Adrenal gland (tissue), 12 donors: ENCODE data around the gene CLIC6. TPM values are rescaled to one million over a fixed set of nuclear protein-coding genes. Genes with fewer than 3 reads are reported as not detected.

Source experiments
- DNase-seq, 7 donors: peaks; one replicate each; pipeline ENCODE4 v3.0.0-alpha.2; 2019 to 2020
- H3K27ac ChIP-seq, 5 donors: fragments of 200-600 bp; sonication (generic) in 4 of 5; 1 replicate in 3 of 5; 2 replicates in 2 of 5; pipeline versions ENCODE4 v1.5.1 to v1.8.0; 2016 to 2020; ENCODE audit warnings: mild to moderate bottlenecking in 1 of 5
- H3K27me3 ChIP-seq: fragments of 200-600 bp; 2 replicates; pipeline ENCODE4 v1.8.0; 2021
- H3K36me3 ChIP-seq, 2 donors: fragments of 200-600 bp; replicated peaks in 1 of 2; 1 replicate in 1 of 2; 2 replicates in 1 of 2; pipeline versions ENCODE4 v1.5.1 to v1.8.0; 2018 to 2022
- H3K4me1 ChIP-seq, 2 donors: fragments of 200-600 bp; replicated peaks in 1 of 2; 1 replicate in 1 of 2; 2 replicates in 1 of 2; pipeline versions ENCODE4 v1.5.1 to v1.8.0; 2018 to 2021
- H3K4me3 ChIP-seq, 4 donors: fragments of 200-600 bp; sonication (generic) in 3 of 4; one replicate each; pipeline ENCODE4 v1.5.1; 2016 to 2018
- H3K9me3 ChIP-seq, 3 donors: fragments of 200-600 bp; sonication (generic) in 1 of 3; replicated peaks in 1 of 3; 1 replicate in 2 of 3; 2 replicates in 1 of 3; pipeline versions ENCODE4 v1.5.1 to v1.8.0; 2016 to 2021
- CTCF ChIP-seq, 6 experiments: fragments of 450-650 bp in 4 of 6; fragments of 200-600 bp in 2 of 6; sonication (generic) in 1 of 6; IDR thresholded peaks; 1 replicate in 5 of 6; 2 replicates in 1 of 6; pipeline versions ENCODE4 v1.5.1 to v1.8.0; 2016 to 2021; ENCODE audit warnings: antibody characterized with exemption in 6 of 6, mild to moderate bottlenecking in 2 of 6, moderate library complexity in 1 of 6
- POLR2A ChIP-seq, 2 donors: fragments of 450-650 bp; IDR thresholded peaks; one replicate each; pipeline ENCODE4 v1.6.1; 2017; ENCODE audit warnings: antibody characterized with exemption in 2 of 2, mild to moderate bottlenecking in 2 of 2, moderate library complexity in 1 of 2
- WGBS, 4 donors: extraction: QIAGEN DNeasy Blood & Tissue Kit in 2 of 4; methylation state at CpG; one replicate each; pipeline versions ENCODE4 v1.1.5 to v1.1.7; 2013 to 2017; 5-methylcytosine and 5-hydroxymethylcytosine counted together
- intact Hi-C, 2 donors: fragments of 100-400 bp; cut with DNase I; formaldehyde crosslinking; loops; one replicate each; pipeline versions ENCODE4 v1.14.1 to v1.15.0; 2022 to 2023
- polyA plus RNA-seq, 3 donors: library from polyadenylated mRNA; stranded (reverse); fragments of 200-250 nt in 2 of 3; fragments of 350-450 nt in 1 of 3; fragmentation: Illumina TruSeq in 1 of 3; extraction: RNeasy Lipid Tissue Mini Kit (QIAGEN cat#74804) in 1 of 3; gene quantifications; one replicate each; pipeline ENCODE4 v1.2.3, GENCODE V29; 2013 to 2014
- total RNA-seq, 9 donors: library from RNA; depleted of rRNA in 4 of 9; stranded (reverse); fragments of >200 nt in 4 of 9; fragments of 120-200 nt in 1 of 9; fragmentation: NEBNext Ultra II Directional in 1 of 9; extraction: Animal tissue kit (Norgen Biotek cat#: 25700) in 1 of 9; gene quantifications; one replicate each; pipeline versions ENCODE4 v1.1.0 to v1.2.4, GENCODE V29; 2013 to 2023
- donor health status: healthy with polysubstance abuse.
- donor health status: Bipolar disorder and iron deficiency.
- donor health status: DM: yes; HTN: yes; CAD: no.
- donor health status: DM: no; HTN: no; CAD: no.
- donor health status: DM: no; HTN: no; CAD: no.
- donor health status: DM: yes; HTN: yes; CAD: no.

The CLIC6 gene
- total and polyA plus RNA-seq, 12 donors, result 0.07 to 0.41 (median 0.24) TPM; not detected in 5

DNA sequence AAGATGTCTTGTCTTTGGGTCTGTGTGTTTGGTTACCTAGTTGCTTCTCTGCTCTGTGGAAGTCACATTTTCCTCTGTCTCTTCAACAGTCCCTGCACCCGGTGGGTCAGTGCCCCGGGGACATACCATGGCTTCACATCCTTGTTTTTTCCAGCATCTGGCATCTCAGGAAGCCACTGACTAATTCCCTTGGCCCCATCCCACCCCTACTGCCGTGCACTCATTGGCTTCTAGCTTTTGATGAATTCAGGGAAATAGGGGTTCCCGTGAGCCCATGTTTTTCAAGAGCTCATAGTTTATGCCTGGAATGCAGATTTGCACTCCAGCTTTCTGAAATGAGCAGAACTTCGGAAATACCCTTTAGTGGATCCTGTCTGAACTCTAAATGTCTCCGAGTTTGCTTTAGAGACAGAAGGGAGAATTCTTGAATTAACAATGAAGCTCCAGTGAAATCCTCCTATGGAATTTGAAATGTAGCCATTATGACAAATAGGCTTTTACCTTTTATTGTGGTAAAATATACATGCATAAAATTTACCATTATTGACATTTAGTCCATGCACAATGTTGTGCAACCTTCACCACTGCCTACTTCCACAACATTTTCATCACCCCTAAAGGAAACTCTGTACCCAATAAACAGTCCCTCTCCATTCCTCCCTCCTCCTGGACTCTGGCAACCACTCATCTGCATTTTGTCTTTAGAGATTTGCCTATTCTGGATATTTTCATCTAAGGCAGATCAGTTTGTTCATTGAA, 67.5 kb downstream of the CLIC6 start:
- Histone ChIP-seq H3K4me1 (no peaks in the 10 kb centered on the region), H3K27ac (no peak overlapping the region), H3K9me3 (no peaks in the 10 kb centered on the region), H3K27me3 (no peaks in the 10 kb centered on the region), H3K36me3 (no peaks in the 10 kb centered on the region), H3K4me3 (no peak overlapping the region)
- DNase-seq, result no peak
- no peak for TF ChIP-seq CTCF (IDR thresholded peaks at IDR 0.05)
- no peak for TF ChIP-seq POLR2A (IDR thresholded peaks at IDR 0.05)
- intact Hi-C loops, result no loop called here
- 76 to 83% (median 79%) methylated on average over 6 of the region's 6 CpGs for WGBS, 4 donors

GRCh38 chr21:34737115-34737514, 68.3 kb downstream of the CLIC6 start:
- Histone ChIP-seq H3K27ac (no peak overlapping the region), H3K4me1 (no peaks in the 10 kb centered on the region), H3K27me3 (no peaks in the 10 kb centered on the region), H3K4me3 (no peak overlapping the region), H3K9me3 (no peaks in the 10 kb centered on the region), H3K36me3 (no peaks in the 10 kb centered on the region)
- WGBS, 4 donors, result 67 to 88% (median 73%) methylated on average over 3 of the region's 3 CpGs
- no peak for DNase-seq
- intact Hi-C loops, result no loop called here
- TF ChIP-seq CTCF (IDR thresholded peaks at IDR 0.05), result no peak
- no peak for TF ChIP-seq POLR2A (IDR thresholded peaks at IDR 0.05)

GRCh38 chr21:34740198-34740597, 71.4 kb downstream of the CLIC6 start:
- WGBS, 4 donors, result 64 to 87% (median 79%) methylated on average over 1 of the region's 1 CpG
- intact Hi-C loops, result loop anchor here (5.0 to 10.0 kb wide), 3 partner anchors 145 to 1287 kb away; partner anchors contain the start of gene RUNX1 (in 1 of the 2)
- Histone ChIP-seq H3K9me3 (no peaks in the 10 kb centered on the region), H3K4me1 (peaks cover 3 to 6% of the 10 kb centered on the region in 2 donors), H3K27me3 (no peaks in the 10 kb centered on the region), H3K4me3 (no peak overlapping the region), H3K36me3 (no peaks in the 10 kb centered on the region), H3K27ac (no peak overlapping the region)
- TF ChIP-seq POLR2A (IDR thresholded peaks at IDR 0.05) (no peak), CTCF (IDR thresholded peaks at IDR 0.05) (no peak)
- DNase-seq, result no peak

DNA sequence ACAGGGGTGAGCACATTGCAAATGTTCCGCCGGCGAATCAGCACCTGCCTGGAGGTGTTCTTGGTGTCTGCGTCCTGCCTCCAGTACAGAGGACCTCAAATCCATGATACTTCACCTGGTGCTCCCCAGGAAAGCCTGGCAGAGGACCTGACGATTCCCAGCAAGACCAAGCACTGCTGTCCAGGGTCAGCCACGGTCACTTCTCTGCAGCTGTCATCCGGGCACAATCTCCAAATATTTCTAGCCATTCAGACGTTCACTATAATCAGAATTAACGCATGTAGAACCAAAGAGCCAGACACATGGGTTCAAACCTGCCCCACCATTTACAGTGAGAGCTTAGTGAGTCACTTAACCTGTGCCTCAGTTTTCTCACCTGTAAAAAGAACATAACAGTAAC, 74.5 kb downstream of the CLIC6 start:
- Histone ChIP-seq H3K4me3 (no peak overlapping the region), H3K27me3 (no peaks in the 10 kb centered on the region), H3K9me3 (no peaks in the 10 kb centered on the region), H3K4me1 (peaks cover 5 to 8% of the 10 kb centered on the region in 2 donors), H3K27ac (no peak overlapping the region), H3K36me3 (no peaks in the 10 kb centered on the region)
- TF ChIP-seq POLR2A (IDR thresholded peaks at IDR 0.05) (no peak), CTCF (IDR thresholded peaks at IDR 0.05) (no peak)
- intact Hi-C loops, result loop anchor here (5.0 to 10.0 kb wide), 3 partner anchors 142 to 1284 kb away; partner anchors contain the start of gene RUNX1 (in 1 of the 2)
- no peak for DNase-seq
- 83 to 94% (median 88%) methylated on average over 7 to 9 of the region's 9 CpGs for WGBS, 4 donors
